Transverse colon (tissue), 4 donors: ENCODE measurements around the gene MMP10.

Experiments used
- CTCF ChIP-seq, 5 experiments: fragments of 200-600 bp in 3 of 5; fragments of 450-650 bp in 2 of 5; sonication (generic) in 3 of 5; IDR thresholded peaks; 1 replicate in 2 of 5; 2 replicates in 3 of 5; pipeline ENCODE4 v1.5.1; 2016 to 2017; ENCODE audit warnings: antibody characterized with exemption in 5 of 5, inconsistent platforms in 3 of 5, mild to moderate bottlenecking in 2 of 5, moderate library complexity in 1 of 5
- EP300 ChIP-seq: sonication (generic); formaldehyde crosslinking; IDR thresholded peaks from one replicate; pipeline ENCODE4 v1.6.1; 2017; ENCODE audit warnings: antibody characterized with exemption, low read depth
- POLR2A ChIP-seq: fragments of 450-650 bp; IDR thresholded peaks from one replicate; pipeline ENCODE4 v1.6.1; 2016; ENCODE audit warnings: antibody characterized with exemption, mild to moderate bottlenecking, moderate library complexity
- POLR2AphosphoS5 ChIP-seq, 3 donors: sonication (generic); formaldehyde crosslinking; IDR thresholded peaks; one replicate each; pipeline ENCODE4 v1.6.1; 2016; ENCODE audit warnings: antibody characterized with exemption in 3 of 3

DNA sequence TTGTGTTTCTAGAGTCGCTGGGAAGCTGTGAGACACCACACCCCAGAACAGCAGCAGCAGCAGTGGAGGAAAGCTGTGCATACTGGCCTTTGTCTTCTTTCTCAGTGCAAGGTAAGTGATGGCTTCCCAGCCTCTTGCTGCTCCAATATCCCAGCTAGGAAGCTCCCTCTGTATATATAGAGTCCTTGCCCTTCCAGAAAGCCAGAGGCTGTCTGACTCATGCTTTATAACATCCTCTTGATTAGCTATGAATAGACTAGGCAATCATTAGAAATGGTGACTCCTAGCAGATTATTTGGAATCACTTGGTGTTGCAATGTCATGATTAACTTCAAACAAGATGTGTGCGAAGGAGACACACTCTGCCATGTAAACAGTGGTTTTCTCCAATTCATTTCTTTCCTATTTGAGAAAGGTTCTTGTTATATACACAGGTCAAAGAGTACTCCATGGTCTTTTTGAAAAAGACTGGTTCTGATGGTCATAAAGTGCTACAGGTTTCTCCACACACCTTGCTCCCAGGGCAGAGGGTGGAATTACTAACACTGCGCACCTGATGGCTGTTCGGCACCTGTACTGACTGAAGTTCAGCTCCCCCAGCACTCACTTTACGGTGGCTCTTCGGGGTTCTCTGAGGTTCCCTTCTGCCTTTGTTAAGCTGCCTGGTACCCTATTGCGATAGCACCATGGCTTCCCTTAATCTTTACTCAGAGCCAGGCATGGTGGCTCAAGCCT is 17.8 kb upstream of the MMP10 start, which contains the start of gene MMP1:
- no peak for TF ChIP-seq CTCF (IDR thresholded peaks at IDR 0.05)
- no peak for TF ChIP-seq POLR2A
- no peak for TF ChIP-seq POLR2AphosphoS5 (IDR thresholded peaks at IDR 0.05)
- TF ChIP-seq EP300, result no peak
